ENCODE measurements around the gene PCYT2. TPM values are rescaled to one million over a fixed set of nuclear protein-coding genes. Genes with fewer than 3 reads are reported as not detected.

Gene PCYT2
- total RNA-seq, 2 experiments from 2014 or later, result 18.7 to 18.9 TPM

DNA sequence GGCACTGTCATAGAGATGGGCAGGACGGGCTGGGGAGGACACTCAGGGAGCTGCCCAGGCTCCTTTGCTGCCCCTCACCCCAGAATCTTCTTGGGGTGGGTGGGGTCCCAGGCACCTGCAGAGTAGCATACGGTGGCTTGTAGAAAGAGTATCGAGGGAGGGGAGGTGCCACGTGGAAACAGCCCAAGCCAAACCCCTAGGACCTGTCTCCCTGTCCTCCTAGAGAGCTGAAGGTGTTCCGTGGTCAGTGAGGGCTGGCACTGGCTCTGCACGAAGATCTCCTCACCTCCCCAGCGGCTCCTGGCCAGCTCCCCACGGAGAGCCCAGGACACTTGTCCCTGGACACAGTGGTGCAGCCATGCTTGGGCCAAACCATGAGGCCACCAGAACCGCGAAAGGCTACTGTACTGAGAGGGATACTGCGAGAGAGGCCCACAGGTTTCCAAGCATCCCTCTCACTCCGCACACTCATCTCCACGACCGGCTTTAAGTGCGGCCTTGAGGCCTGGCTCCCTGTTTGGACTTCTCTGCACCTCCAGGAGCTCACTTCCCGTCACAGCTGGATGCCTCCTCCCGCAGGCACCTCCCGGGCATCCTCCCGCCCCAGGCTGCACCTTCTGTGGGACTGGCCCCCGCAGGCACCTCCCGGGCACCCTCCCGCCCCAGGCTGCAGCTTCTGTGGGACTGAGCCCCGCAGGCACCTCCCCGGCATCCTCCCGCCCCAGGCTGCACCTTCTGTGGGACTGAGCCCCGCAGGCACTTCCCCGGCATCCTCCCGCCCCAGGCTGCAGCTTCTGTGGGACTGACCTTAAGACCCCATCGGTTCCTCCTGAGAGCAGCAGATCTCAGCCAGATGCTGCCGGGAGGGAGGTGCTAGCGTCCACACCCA lies 18.3 kb upstream of the PCYT2 start:
- Histone ChIP-seq H3K36me3 (ENCODE audit: insufficient read depth, low read length) (no peaks in the 10 kb centered on the region), H3K4me3 (ENCODE audit: low read length) (no peak overlapping the region), H3K27me3 (ENCODE audit: control insufficient read depth in 1 of 2, insufficient read depth in 2 of 2, low read length in 2 of 2) (peaks cover 19 to 20% of the 10 kb centered on the region in 2 experiments), H3K4me1 (ENCODE audit: insufficient read depth, low read length) (peaks cover 38% of the 10 kb centered on the region), H3K27ac (ENCODE audit: low read depth in 1 of 2, low read length in 2 of 2) (no peak overlapping the region), H3K9me3 (ENCODE audit: control insufficient read depth in 1 of 2, insufficient read depth in 1 of 2, low read length in 2 of 2) (no peaks in the 10 kb centered on the region)
- DNase-seq (no peak), ATAC-seq (ENCODE audit: poor library complexity) (no peak)
- TF ChIP-seq, protein P1, sequence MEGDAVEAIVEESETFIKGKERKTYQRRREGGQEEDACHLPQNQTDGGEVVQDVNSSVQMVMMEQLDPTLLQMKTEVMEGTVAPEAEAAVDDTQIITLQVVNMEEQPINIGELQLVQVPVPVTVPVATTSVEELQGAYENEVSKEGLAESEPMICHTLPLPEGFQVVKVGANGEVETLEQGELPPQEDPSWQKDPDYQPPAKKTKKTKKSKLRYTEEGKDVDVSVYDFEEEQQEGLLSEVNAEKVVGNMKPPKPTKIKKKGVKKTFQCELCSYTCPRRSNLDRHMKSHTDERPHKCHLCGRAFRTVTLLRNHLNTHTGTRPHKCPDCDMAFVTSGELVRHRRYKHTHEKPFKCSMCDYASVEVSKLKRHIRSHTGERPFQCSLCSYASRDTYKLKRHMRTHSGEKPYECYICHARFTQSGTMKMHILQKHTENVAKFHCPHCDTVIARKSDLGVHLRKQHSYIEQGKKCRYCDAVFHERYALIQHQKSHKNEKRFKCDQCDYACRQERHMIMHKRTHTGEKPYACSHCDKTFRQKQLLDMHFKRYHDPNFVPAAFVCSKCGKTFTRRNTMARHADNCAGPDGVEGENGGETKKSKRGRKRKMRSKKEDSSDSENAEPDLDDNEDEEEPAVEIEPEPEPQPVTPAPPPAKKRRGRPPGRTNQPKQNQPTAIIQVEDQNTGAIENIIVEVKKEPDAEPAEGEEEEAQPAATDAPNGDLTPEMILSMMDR (IDR thresholded peaks at IDR 0.05), result no peak
- H3K36me3 Mint-ChIP-seq (ENCODE audit: low read depth), result no peaks in the 10 kb centered on the region
- H3K27me3 Mint-ChIP-seq, result peaks cover 19% of the 10 kb centered on the region
- intact Hi-C loops (cut with DNase I, micrococcal nuclease), result loop anchor here (5.0 kb wide), 3 partner anchors 37 to 227 kb away; partner anchors contain the start of genes ALYREF (in 1 of the 2), ANAPC11 (in 1 of the 2), ARHGDIA (in 1 of the 2) and MRPL12 (in 1 of the 2)
- ChIA-PET POLR2A (no interaction called here), CTCF (no interaction called here)
- H3K4me3 Mint-ChIP-seq, result peak overlapping the region; percentile 54
- H3K4me1 Mint-ChIP-seq (ENCODE audit: low read depth), result peaks cover 15% of the 10 kb centered on the region
- no peak overlapping the region for H3K27ac Mint-ChIP-seq
- no peaks in the 10 kb centered on the region for H3K9me3 Mint-ChIP-seq

DNA sequence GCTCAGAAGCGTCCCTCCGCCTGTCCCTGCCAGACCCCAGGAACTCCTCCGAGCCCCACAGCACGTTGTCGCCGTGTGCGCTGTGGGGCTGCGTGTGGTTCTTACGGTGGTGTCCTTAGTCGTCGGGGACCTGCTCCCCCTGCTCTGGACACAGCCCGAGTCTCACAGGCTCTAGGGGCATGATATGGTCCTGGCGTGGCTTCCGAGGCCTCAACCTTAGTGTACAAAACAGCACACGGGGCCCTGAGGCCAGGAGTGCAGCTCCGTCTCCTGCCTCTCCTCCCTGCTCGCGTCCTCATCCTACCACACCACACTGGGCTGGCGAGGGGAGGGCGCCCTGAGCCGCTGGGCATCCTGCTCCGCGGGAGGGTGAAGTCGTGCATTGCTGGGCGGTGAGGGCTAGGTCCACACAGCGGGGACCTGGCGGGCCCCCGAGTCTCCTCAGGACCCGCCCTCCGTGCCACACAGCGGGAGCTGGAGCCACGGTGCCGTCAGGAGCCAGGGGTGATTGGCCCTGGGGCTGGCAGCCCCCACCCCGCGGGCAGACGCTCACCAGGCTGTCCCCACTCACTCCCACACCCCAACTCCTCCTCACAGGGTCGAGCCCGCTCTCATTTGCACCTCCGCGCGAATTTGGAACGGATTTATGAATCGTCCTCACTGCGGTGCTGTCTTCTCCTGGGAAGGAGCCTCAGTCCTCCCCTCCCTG lies 17.5 kb upstream of the PCYT2 start:
- H3K4me1 ChIP-seq (ENCODE audit: insufficient read depth, low read length), result peaks cover 46% of the 10 kb centered on the region
- peaks cover 19 to 20% of the 10 kb centered on the region in 2 experiments for H3K27me3 ChIP-seq (ENCODE audit: control insufficient read depth in 1 of 2, insufficient read depth in 2 of 2, low read length in 2 of 2)
- DNase-seq (peak in 1 of 14 experiments; percentile 39), ATAC-seq (ENCODE audit: poor library complexity) (no peak)
- no peaks in the 10 kb centered on the region for H3K36me3 ChIP-seq (ENCODE audit: insufficient read depth, low read length)
- Mint-ChIP-seq H3K4me3 (peak overlapping the region; percentile 68), H3K27ac (no peak overlapping the region), H3K4me1 (ENCODE audit: low read depth) (peaks cover 20% of the 10 kb centered on the region), H3K9me3 (no peaks in the 10 kb centered on the region), H3K27me3 (peaks cover 17% of the 10 kb centered on the region), H3K36me3 (ENCODE audit: low read depth) (no peaks in the 10 kb centered on the region)
- TF ChIP-seq, protein P1 (IDR thresholded peaks at IDR 0.05), result no peak
- H3K27ac ChIP-seq (ENCODE audit: low read depth in 1 of 2, low read length in 2 of 2), result no peak overlapping the region
- CTCF ChIA-PET, result interaction anchor here (1.5 to 3.9 kb wide), 2 partner anchors 31 to 60 kb away, joined by 3 to 16 read pairs; no protein-coding TSS in a partner anchor
- no peaks in the 10 kb centered on the region for H3K9me3 ChIP-seq (ENCODE audit: control insufficient read depth in 1 of 2, insufficient read depth in 1 of 2, low read length in 2 of 2)
- POLR2A ChIA-PET, result interaction anchor here (0.7 to 3.5 kb wide), 5 partner anchors 12 to 109 kb away, joined by 3 to 26 read pairs (median 3); partner anchors contain the start of genes ASPSCR1, DCXR and SIRT7
- peak overlapping the region; percentile 40 for H3K4me3 ChIP-seq (ENCODE audit: low read length)
- intact Hi-C loops (cut with DNase I, micrococcal nuclease), result loop anchor here (5.0 kb wide), 3 partner anchors 36 to 226 kb away; partner anchors contain the start of genes ALYREF (in 1 of the 2), ANAPC11 (in 1 of the 2), ARHGDIA (in 1 of the 2) and MRPL12 (in 1 of the 2)

Data from CD4-positive, alpha-beta T cell (primary cell).